Fibroblast of villous mesenchyme (primary cell): ENCODE measurements around the gene UBE2G2. TPM values are rescaled to one million over a fixed set of nuclear protein-coding genes. Genes with fewer than 3 reads are reported as not detected.

Experiments
- DNase-seq: peaks from one replicate; pipeline ENCODE4 v3.0.0-alpha.2; 2010; ENCODE audit warnings: low read depth
- H3K4me3 ChIP-seq: 2 replicates; pipeline ENCODE4 v1.5.1; 2011; ENCODE audit warnings: low read depth, mild to moderate bottlenecking, low read length
- total RNA-seq: library from RNA; depleted of rRNA; stranded (reverse); fragments of >200 nt; gene quantifications from 2 replicates; pipeline ENCODE4 v1.2.3, GENCODE V29; 2012
- TF ChIP-seq, protein P1 (sequence below): IDR thresholded peaks from 2 replicates; pipeline ENCODE4 v1.5.1; 2012; ENCODE audit warnings: low read depth, mild to moderate bottlenecking, low read length; ENCODE audit not compliant: insufficient read depth

Gene UBE2G2
- total RNA-seq, 1 donor: 88.5 TPM

DNA sequence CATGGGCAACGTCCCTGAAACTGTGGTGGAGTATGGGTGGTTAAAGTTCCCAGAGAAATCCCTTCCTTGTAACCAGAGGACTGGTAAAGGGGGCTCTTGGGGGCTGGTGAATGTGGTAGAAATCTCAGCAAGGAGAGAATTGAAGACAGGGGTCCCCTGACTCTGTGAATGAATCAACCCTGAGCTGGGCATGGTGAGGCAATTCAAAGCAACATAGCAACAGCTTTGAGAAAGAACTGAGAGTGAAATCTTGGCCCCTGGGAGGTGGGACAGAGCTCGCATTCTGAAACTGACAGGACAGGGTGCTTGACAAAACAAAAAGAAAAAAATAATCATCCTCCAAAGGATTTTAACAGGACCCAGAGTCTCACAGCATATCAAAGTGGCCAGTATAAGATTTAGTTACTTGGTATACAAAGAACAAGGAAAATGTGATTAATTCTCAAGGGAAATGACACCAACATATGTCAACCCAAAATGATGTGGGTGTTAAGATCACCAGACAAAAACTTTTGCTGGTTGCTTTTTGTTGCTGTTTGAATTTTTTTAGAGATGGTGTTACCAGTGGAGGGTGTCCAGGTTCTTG lies 28.0 kb upstream of the UBE2G2 start:
- H3K4me3 ChIP-seq: no peak overlapping the region
- no peak for DNase-seq
- TF ChIP-seq, protein P1, sequence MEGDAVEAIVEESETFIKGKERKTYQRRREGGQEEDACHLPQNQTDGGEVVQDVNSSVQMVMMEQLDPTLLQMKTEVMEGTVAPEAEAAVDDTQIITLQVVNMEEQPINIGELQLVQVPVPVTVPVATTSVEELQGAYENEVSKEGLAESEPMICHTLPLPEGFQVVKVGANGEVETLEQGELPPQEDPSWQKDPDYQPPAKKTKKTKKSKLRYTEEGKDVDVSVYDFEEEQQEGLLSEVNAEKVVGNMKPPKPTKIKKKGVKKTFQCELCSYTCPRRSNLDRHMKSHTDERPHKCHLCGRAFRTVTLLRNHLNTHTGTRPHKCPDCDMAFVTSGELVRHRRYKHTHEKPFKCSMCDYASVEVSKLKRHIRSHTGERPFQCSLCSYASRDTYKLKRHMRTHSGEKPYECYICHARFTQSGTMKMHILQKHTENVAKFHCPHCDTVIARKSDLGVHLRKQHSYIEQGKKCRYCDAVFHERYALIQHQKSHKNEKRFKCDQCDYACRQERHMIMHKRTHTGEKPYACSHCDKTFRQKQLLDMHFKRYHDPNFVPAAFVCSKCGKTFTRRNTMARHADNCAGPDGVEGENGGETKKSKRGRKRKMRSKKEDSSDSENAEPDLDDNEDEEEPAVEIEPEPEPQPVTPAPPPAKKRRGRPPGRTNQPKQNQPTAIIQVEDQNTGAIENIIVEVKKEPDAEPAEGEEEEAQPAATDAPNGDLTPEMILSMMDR: no peak

DNA sequence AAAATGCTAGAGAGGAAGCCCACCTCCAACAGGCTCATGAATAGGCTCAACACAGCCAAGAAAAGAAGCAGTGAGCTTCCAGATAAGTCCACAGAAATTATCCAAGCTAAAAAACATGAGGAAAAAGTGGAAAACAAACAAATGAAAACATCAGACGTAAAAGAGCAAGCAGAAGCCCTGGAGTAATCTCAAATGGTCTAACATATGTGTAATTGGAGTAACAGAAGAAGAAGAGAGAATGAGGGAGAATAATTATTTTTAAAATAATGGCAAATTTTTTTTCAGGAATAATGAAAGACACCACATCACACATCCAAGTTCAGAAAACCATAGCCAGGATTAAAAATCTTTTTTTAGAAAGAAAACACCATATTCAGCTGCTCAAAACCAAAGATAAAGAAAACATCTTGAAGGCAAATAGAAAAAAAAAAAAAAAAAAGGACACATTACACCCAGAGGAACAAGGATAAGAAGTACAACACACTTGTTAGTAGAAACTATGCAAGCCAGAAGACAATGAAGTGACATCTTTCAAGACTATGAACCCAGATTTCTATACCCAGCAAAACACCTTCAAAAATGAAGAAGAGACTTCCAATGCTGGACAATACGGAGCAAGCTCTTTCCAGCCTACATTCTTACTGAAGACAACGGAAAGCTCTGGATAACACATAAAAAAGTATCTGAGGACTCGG lies 26.9 kb upstream of the UBE2G2 start:
- peak; percentile 1 for DNase-seq
- H3K4me3 ChIP-seq: no peak overlapping the region
- TF ChIP-seq, protein P1: no peak

DNA sequence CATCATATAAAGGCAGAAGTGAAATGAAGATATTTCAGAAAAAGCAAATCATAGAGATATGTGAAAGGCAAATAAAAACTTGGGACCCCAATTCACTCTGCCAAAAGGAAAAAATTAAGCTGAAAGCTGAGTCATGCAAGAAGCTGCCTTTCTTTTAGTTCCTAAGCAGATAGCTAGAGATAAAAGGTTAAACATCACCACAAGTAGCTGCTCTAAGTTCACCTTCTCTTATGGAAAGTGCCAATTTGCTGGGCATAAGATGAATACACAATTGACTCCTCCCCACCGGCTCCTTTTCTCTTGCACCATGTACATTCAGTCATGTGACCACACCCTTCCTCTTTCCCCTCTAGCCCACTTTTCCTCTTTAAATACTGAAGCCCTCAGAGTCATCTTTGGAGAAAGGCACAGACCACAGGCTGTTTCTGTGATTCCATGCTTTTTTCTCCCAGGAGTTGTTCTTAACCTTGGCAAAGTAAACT lies 21.6 kb upstream of the UBE2G2 start:
- TF ChIP-seq, protein P1: no peak
- H3K4me3 ChIP-seq: no peak overlapping the region
- DNase-seq: no peak

DNA sequence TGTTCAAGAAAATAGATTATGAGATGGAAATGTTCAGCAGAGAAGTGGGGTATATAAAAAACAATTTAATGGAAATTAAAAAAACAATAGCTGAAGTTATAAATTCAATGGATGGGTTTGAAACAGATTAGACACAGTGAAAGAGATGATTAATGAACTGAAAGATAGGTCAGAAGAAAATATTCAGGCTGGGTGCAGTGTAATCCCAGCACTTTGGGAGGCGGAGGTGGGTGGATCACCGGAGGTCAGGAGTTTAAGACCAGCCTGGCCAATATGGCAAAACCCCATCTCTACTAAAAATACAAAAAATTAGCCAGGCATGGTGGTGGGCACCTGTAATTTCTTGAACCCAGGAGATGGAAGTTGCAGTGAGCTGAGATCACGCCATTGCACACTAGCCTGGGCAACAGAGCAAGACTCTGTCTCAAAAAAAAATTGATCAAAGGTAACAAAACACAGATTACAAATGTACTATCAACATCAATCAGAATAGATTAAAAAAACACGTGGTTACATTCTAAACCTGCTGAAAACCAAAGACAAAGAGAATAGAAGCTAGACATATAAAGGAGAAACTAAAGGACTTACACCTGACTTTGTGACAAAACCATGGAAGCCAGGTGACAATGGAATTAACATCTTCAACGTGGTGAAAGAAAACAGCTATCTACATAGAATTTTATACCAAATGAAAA lies 21.0 kb upstream of the UBE2G2 start:
- TF ChIP-seq, protein P1: no peak
- no peak for DNase-seq
- no peak overlapping the region for H3K4me3 ChIP-seq

DNA sequence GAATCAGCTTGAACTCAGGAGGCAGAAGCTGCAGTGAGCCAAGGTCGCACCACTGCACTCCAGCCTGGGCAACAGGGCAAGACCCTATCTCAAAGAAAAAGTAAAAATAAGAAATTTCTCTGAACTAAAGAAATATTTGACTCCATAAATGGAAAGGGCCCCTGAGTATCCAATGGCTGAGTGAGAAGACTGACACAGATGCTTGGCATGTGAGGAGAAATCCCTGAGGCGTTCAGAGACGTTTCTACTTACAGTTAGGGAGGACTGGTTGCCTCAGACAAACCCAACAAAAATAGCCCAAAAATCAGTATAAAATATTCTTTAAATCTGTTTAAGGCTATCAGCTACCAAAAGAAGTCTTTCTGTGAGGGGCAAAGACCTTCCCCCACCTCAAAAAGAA lies 19.2 kb upstream of the UBE2G2 start:
- TF ChIP-seq, protein P1: no peak
- H3K4me3 ChIP-seq: no peak overlapping the region
- DNase-seq: peak; percentile 22

DNA sequence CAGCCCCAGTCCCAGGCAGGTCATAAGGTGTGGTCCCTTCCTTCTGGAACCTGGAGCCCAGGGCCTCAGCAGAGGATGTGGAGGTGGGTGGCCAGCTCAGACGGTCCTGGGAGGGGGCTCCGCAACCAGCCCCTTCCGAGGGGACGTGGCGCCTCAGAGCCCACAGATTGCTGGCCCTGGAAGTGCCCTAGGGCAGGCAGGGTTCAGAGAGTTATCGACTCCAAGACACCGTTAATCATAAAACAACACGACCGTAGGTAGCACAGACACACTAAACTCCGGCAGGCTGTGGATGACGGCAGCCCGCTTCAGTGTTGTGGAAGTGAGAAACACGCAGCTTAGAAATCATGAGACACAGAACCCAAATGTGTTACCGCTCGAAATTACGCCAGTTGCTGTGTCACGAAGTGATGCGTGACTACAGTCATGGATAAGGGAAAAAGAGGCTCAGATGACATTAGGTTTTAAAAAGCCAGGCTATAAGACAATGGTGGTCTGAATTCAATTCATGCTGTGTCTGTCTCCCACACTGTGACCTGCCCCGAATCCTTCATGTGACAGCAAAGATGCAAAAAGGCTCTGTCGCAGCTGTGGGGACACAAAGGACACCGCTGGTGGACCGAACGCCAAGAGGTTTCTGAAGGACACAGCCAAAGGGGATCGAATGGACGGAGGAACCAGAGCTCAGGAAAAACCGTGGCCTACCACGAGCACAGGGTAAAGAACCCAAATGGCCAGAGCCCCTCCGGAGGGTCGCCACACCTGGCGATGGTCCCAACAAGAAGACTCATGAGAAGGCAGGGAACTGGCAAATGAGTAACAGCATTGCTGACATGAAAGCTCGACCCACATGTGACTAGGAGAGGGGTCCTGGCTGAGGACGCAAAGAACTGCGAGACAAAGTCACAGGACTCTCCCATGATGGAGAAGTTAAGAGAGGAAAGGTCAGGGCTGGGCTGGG lies 17.9 kb upstream of the UBE2G2 start:
- no peak overlapping the region for H3K4me3 ChIP-seq
- TF ChIP-seq, protein P1: no peak
- no peak for DNase-seq
